ENCODE data around the gene FMN2.

- TF ChIP-seq CTCF (IDR thresholded peaks at IDR 0.05) (no peak), ZFX (IDR thresholded peaks at IDR 0.05; ENCODE audit: borderline replicate concordance) (no peak)
Observed at GRCh38 chr1:240441669-240442068, 350.0 kb downstream of the FMN2 start.
